ENCODE measurements around the gene GNAQ. TPM values are rescaled to one million over a fixed set of nuclear protein-coding genes. Genes with fewer than 3 reads are reported as not detected.

The GNAQ gene
- total and polyA plus RNA-seq, 2 of the 13 experiments (the other 11 are each of a cell fraction or from before 2014, with no cell fraction given) = 16.5 to 17.7 TPM

DNA sequence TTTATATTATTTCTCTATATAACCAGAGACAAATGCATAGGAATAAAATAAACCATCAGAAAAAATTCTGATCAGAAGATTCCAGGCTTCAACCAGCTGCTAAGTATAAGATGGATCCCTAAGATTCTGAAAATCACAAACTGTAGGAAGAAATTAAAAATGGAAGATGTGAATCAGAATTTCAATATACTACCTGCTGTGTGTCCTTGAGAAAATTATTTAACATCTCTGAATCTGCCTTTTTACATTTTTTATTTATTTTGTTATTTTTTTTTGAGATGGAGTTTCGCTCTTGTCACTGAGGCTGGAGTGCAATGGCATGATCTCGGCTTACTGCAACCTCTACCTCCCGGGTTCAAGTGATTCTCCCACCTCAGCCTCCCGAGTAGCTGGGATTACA is 187.2 kb downstream of the GNAQ start:
- Histone ChIP-seq H3K36me3 (replicated peaks in 1 of 2; ENCODE audit: control insufficient read depth in 1 of 2, insufficient read depth in 2 of 2, low read length in 2 of 2) (no peaks in the 10 kb centered on the region; a peak in 1 of 5 replicates), H3K9ac (ENCODE audit: insufficient read depth, low read depth, low read length) (no peak overlapping the region), H3K27me3 (ENCODE audit: control insufficient read depth in 1 of 2, insufficient read depth in 2 of 2, low read length in 2 of 2) (no peaks in the 10 kb centered on the region), H3K4me1 (ENCODE audit: insufficient read depth, low read length) (peaks cover 16% of the 10 kb centered on the region), H3K27ac (ENCODE audit: extremely low read length, insufficient read depth, low read length) (no peak overlapping the region), H3K9me3 (ENCODE audit: low read length) (no peaks in the 10 kb centered on the region), H3K4me3 (replicated peaks in 1 of 3; ENCODE audit: insufficient read depth in 1 of 3, low read depth in 2 of 3, low read length in 3 of 3) (no peak overlapping the region), H3K79me2 (ENCODE audit: insufficient read depth, low read length) (no peaks in the 10 kb centered on the region), H2AFZ (ENCODE audit: low read length) (no peak overlapping the region), H3K4me2 (ENCODE audit: low read depth, low read length) (no peak overlapping the region), H4K20me1 (ENCODE audit: insufficient read depth, low read length) (no peaks in the 10 kb centered on the region)
- WGBS (ENCODE audit: low lambda C conversion rate) = 99% methylated on average over 4 of the region's 4 CpGs
- no peak for TF ChIP-seq REXO4 (CRISPR knock-in tag; IDR thresholded peaks at IDR 0.05; ENCODE audit: borderline replicate concordance)
- no peak for TF ChIP-seq GLI4 (CRISPR knock-in tag; IDR thresholded peaks at IDR 0.05; ENCODE audit: borderline replicate concordance)
- no peak for TF ChIP-seq HNRNPL (IDR thresholded peaks at IDR 0.05; ENCODE audit: low read depth, low read length)
- no peak for TF ChIP-seq ZNF883 (CRISPR knock-in tag; IDR thresholded peaks at IDR 0.05; ENCODE audit: not compliant biosample characterization)
- TF ChIP-seq YY1 (IDR thresholded peaks at IDR 0.05; ENCODE audit: insufficient read depth, insufficient replicate concordance, low read depth, low read length) = no peak
- TF ChIP-seq SNAI1 (CRISPR knock-in tag; IDR thresholded peaks at IDR 0.05; ENCODE audit: borderline replicate concordance) = no peak
- FAIRE-seq (no peak), DNase-seq (ENCODE audit: low spot score) (no peak), ATAC-seq (no peak)
- POLR2A ChIA-PET = no interaction called here
- in situ Hi-C loops (cut with HindIII; ENCODE audit: extremely low pct_ligation_motif_present, low pct_unique_long_range_greater_than_20kb) (no loop called here), intact Hi-C loops (cut with micrococcal nuclease; ENCODE audit: unreplicated experiment) (no loop called here)
- CTCF ChIA-PET (ENCODE audit: low intra/inter-chr PET ratio, low total read pairs) = no interaction called here
- BruUV-seq (replicated peaks) = no TSS peak

DNA sequence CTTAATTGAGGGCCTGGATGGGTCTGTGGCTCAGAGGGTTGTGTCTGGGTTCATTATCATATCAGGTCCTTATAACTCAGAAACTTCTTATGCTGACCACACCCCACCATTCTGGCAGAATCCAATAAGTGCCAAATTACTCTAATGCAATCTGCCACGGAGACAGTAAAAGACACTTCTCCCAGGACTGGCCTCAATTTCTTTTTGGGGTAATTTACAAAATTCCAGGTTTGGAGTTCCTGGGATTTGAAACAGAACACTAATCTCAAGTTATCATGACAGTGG is 187.8 kb downstream of the GNAQ start:
- DNase-seq (ENCODE audit: low spot score) = no peak
- Histone ChIP-seq H4K20me1 (ENCODE audit: insufficient read depth, low read length) (no peaks in the 10 kb centered on the region), H3K27ac (ENCODE audit: extremely low read length, insufficient read depth, low read length) (no peak overlapping the region), H3K36me3 (replicated peaks in 1 of 2; ENCODE audit: control insufficient read depth in 1 of 2, insufficient read depth in 2 of 2, low read length in 2 of 2) (no peaks in the 10 kb centered on the region; a peak in 1 of 5 replicates), H3K9ac (ENCODE audit: insufficient read depth, low read depth, low read length) (no peak overlapping the region), H3K27me3 (ENCODE audit: control insufficient read depth in 1 of 2, insufficient read depth in 2 of 2, low read length in 2 of 2) (no peaks in the 10 kb centered on the region), H3K4me3 (replicated peaks in 1 of 3; ENCODE audit: insufficient read depth in 1 of 3, low read depth in 2 of 3, low read length in 3 of 3) (no peak overlapping the region), H3K4me1 (ENCODE audit: insufficient read depth, low read length) (peaks cover 18% of the 10 kb centered on the region), H2AFZ (ENCODE audit: low read length) (no peak overlapping the region), H3K9me3 (ENCODE audit: low read length) (no peaks in the 10 kb centered on the region), H3K4me2 (ENCODE audit: low read depth, low read length) (no peak overlapping the region), H3K79me2 (ENCODE audit: insufficient read depth, low read length) (no peaks in the 10 kb centered on the region)
- BruUV-seq (replicated peaks) = no TSS peak
- no peak for FAIRE-seq
- CTCF ChIA-PET (ENCODE audit: low intra/inter-chr PET ratio, low total read pairs) = no interaction called here
- 100% methylated on average over 1 of the region's 1 CpG for WGBS (ENCODE audit: low lambda C conversion rate)
- intact Hi-C loops (cut with micrococcal nuclease; ENCODE audit: unreplicated experiment) (no loop called here), in situ Hi-C loops (cut with HindIII; ENCODE audit: extremely low pct_ligation_motif_present, low pct_unique_long_range_greater_than_20kb) (no loop called here)
- POLR2A ChIA-PET = no interaction called here
- ATAC-seq = no peak
- TF ChIP-seq ZNF850 (CRISPR knock-in tag; conservative IDR thresholded peaks at IDR 0.05) = no peak
- no peak for TF ChIP-seq EED (CRISPR knock-in tag; IDR thresholded peaks at IDR 0.05)
- TF ChIP-seq, protein P1, sequence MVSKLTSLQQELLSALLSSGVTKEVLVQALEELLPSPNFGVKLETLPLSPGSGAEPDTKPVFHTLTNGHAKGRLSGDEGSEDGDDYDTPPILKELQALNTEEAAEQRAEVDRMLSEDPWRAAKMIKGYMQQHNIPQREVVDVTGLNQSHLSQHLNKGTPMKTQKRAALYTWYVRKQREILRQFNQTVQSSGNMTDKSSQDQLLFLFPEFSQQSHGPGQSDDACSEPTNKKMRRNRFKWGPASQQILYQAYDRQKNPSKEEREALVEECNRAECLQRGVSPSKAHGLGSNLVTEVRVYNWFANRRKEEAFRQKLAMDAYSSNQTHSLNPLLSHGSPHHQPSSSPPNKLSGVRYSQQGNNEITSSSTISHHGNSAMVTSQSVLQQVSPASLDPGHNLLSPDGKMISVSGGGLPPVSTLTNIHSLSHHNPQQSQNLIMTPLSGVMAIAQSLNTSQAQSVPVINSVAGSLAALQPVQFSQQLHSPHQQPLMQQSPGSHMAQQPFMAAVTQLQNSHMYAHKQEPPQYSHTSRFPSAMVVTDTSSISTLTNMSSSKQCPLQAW (CRISPR knock-in tag; IDR thresholded peaks at IDR 0.05) = no peak
- TF ChIP-seq SATB2 (CRISPR knock-in tag; IDR thresholded peaks at IDR 0.05) = no peak

Data from HepG2 (cell line).